Measurements from ENCODE around the gene PDE3B.

Gene PDE3B

GRCh38 chr11:14892036-14892556 lies 248.5 kb downstream of the PDE3B start, which contains the start of gene CYP2R1:
CYP2R1 (minus strand) TSS chr11:14892231; CDS start chr11:14892205, 26 bp downstream.
- peak; percentile 92 for DNase-seq

- DNase-seq, result no peak
These were observed 249.0 kb downstream of the PDE3B start for GRCh38 chr11:14892577-14892976.

- no peak for DNase-seq
These were observed 251.3 kb downstream of the PDE3B start for GRCh38 chr11:14894657-14895598.

- no peak for DNase-seq
These were observed 254.8 kb downstream of the PDE3B start for GRCh38 chr11:14898355-14898754.

GRCh38 chr11:14898906-14899305 lies 255.3 kb downstream of the PDE3B start:
- DNase-seq, result no peak

- no peak for DNase-seq
These were observed 259.2 kb downstream of the PDE3B start for GRCh38 chr11:14902650-14903350.

- DNase-seq, result peak; percentile 96
These were observed 261.1 kb downstream of the PDE3B start for GRCh38 chr11:14904745-14905103.

GRCh38 chr11:14905104-14906033 lies 261.8 kb downstream of the PDE3B start:
- DNase-seq, result peak; percentile 83

- DNase-seq, result no peak
These were observed 263.0 kb downstream of the PDE3B start for GRCh38 chr11:14906578-14906977.

GRCh38 chr11:14906993-14907392 lies 263.4 kb downstream of the PDE3B start:
- DNase-seq, result no peak

GRCh38 chr11:14907411-14908213 lies 264.0 kb downstream of the PDE3B start:
- peak; percentile 95 for DNase-seq

GRCh38 chr11:14908214-14908880 lies 264.7 kb downstream of the PDE3B start:
- DNase-seq, result no peak

- DNase-seq, result no peak
These were observed 270.9 kb downstream of the PDE3B start for GRCh38 chr11:14914536-14914935.

- DNase-seq, result no peak
These were observed 272.8 kb downstream of the PDE3B start for GRCh38 chr11:14916403-14916802.
